ENCODE results near the gene CRYBG3.

The CRYBG3 gene

GRCh38 chr3:97839944-97840343 is 18.1 kb downstream of the CRYBG3 start:
- DNase-seq = no peak

DNA sequence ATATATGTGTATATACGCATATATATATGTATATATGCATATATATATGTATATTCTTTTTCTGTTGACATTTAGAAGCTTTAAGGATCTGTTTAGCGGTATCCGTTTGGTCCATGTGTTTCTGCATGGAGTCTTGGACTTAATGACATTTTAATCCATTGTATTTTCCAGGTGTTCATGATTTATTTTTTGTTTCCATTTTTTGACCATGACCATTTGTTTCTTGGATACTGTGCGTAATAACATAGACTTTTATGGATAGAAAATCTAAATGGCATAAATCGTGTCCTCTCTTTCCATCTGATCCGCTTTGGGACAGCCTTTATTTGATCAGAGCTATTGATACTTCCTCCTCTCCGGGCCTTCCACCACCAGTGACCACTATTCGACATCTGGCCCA is 19.5 kb downstream of the CRYBG3 start:
- DNase-seq = no peak

GRCh38 chr3:97841956-97842355 is 20.1 kb downstream of the CRYBG3 start:
- no peak for DNase-seq

DNA sequence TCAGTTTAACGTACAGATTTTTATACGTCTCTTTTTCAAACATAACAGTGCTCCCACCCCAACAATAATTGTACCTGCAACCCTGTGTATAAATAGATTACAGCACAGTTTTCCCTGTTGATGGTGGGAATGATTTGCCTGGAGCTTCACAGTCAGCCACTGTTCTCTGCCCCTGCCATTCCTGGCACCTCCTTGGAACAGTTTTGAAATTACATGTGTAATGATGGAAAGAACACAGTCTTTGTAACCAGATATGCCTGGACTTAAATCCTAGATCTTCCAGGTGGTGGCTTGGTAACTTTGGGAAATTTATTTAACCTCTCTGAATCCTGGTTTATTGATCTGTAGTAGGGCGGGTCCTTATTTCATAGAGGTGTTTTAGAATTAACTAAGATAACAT is 27.0 kb downstream of the CRYBG3 start:
- DNase-seq = no peak

- DNase-seq = no peak
Measured at GRCh38 chr3:97857401-97857800, 35.6 kb downstream of the CRYBG3 start.

GRCh38 chr3:97860364-97860763 is 38.6 kb downstream of the CRYBG3 start:
- DNase-seq = no peak

- DNase-seq = no peak
Measured at GRCh38 chr3:97862582-97862981, 40.8 kb downstream of the CRYBG3 start.

GRCh38 chr3:97863031-97863430 is 41.2 kb downstream of the CRYBG3 start:
- no peak for DNase-seq

DNA sequence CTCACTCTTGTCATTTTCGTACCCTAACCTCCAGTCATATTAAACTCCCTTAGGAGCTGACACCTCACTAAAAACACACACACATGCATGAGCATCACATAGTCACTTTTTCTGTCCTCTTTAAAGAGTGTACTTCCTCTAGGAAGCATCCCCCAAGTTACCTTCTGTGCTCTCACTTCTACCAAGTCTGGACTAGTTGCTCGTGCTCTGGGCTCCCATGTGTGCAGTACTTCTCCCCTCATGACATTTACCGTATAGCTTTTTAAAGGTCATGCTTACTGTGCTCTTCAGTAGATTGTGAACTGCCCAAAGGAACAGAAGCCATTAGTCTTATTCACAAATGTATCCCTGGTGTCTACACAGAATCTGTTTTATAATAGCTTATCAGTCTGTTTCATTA is 42.0 kb downstream of the CRYBG3 start:
- DNase-seq = no peak

- DNase-seq = no peak
Measured at GRCh38 chr3:97871186-97871585, 49.4 kb downstream of the CRYBG3 start.

DNA sequence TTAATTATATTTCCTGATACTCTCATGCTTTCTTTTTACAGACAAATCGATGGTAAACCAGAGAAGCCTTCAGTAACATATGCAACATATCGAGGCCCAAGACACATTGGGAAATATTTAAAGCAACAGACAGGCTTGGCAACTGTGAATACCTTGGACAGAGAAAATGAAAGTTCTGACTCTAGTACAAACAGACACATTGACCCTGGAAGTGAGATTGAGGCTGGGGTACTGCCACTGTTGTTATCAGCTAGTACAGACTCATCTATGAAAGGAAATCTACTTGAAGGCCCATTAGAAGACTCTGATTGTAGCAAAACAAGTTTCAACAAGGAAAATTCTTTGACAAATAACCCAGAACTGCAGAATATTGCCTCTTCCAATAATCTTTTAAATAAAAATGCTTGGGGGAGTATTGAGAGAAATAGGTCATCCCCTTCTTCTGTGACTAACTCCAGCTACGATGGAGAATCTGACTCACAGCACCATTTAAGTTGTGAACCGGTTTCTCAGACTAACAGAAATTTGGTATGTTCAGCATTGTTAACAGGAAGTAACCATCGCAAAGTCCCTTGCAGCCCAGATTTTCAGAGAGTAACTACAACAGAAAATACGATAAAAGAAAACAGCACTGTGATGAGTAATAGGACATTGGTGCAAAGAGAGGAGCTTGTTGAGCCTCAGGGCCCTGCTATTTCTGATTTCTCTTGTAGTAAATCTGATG is 50.2 kb downstream of the CRYBG3 start:
- DNase-seq = peak; percentile 37

DNA sequence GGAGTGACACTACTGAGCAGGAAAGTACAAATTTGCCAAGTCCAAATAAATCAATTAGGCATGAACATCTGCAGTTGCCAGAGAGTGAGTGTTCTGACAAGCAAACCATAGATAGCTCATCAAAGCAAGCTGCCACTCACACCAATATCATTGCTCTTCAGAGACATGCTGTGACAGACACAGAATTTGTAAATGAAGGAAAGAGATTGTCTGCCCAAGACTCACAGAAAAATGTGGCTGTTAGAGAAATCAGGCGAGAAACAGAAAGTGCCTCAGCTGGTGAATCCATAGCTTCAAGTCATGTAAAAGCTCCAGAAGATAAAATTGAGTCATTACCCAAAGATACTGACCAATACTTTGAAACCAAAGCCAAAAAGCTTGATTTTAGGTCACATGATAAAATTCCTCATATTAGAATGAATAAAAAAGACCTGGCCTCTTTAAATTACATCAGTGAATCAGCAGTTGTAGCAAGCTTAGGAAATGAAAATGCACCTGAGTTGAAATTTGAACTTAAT is 50.8 kb downstream of the CRYBG3 start:
- DNase-seq = no peak

- DNase-seq = no peak
Measured at GRCh38 chr3:97880267-97880666, 58.5 kb downstream of the CRYBG3 start.

- DNase-seq = peak; percentile 34
Measured at GRCh38 chr3:97882975-97883598, 61.3 kb downstream of the CRYBG3 start.

GRCh38 chr3:97883736-97884135 is 61.9 kb downstream of the CRYBG3 start:
- no peak for DNase-seq

DNA sequence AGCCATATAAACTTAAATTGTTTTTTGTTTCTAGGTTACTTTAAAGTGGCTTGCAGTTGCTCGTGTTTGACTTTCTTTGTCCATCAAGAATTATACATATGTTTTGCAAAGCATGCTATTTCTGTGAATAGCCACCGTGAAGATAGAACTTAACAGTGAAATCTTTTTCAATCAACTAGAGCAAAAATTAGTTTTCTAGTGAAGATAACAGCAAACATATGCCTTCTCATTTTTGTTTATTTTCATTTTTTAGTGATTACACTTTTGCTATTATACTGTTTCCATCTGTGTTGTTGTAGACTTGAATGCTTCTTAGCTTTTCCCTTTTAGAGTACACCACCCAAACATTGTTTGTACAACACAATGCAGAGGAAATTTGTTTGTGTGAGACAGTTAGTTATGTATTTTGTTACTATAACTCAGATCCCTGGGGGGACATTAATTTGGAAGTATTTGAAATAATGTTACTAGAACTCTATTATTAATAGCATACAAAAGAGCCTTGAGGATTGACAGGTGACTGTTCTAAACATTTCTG is 62.8 kb downstream of the CRYBG3 start:
- DNase-seq = no peak

DNA sequence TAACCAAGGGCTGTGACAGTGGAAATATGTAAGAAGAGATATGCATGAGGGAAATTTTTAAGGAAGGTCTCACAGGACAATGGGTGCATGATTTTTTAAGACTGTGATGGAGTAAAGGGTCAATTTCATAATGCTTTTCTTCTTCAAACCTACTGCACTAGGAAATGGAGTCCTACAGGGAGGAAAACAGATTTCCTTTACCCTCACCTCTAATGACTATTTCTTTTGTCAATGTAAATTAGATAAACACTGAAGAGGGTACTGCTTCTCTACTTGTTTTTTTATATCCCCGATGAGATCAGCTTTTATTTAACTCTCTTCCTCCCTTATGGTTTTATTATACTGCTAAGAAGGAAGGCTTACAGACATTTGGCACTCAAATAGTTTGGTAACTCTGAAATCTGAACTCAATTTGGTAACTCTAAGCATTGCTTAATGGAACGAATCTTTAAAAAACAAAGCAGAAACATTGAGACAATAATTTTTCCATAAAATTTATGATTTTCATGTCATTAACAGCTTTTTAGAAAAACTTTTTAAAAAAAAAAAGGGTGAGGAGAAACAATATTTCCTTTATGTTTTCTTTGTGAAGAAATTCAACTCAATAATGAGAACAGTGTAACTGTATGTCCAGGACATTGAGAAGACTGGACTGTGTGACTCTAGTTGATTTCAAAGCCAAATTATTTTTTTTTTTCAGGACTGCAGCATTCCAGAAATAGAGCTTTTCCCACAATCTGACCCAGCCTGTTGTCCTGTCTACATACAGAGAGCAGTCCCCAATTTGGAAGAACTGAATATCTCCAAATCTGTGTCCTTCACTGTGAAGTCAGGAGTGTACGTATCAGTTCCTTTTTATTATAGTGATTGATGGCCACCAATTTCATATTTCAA is 64.4 kb downstream of the CRYBG3 start:
- DNase-seq = no peak

DNA sequence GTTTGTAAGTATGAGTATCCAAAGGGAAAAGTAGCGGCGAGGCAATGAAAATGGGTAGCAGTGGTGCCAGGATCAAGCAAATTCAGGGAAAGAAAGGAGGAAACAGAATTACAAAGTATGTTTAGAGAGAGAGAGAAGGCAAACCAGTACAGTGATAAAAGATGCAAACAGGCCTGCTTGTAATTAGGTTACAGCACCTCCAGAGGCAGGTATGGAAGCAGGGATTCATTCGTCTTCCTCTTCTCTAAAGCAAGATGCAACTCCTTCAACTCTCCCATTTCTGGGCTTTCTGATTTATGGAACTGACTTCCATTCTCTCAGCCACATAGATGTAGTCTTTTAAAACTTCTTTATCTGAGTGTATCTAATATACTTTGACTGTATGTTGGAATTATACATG is 68.0 kb downstream of the CRYBG3 start:
- no peak for DNase-seq

DNA sequence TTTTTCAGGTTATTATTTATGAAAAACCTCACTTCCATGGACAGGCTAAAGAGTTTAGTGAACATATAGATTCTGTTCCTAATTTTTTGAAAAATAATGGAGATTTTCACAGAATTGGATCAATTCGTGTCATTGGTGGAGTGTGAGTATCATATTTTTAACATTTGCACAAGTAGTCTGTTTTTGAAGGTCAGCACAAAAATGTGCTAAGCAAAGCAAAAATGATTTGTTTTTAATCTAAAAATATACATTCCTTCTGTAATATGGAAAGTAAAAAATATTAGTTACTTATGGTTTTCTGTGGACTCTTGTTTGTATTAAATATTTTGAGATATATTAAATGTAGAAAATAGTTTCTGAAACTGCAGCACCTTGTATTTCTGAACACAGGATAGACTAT is 71.0 kb downstream of the CRYBG3 start:
- DNase-seq = no peak

DNA sequence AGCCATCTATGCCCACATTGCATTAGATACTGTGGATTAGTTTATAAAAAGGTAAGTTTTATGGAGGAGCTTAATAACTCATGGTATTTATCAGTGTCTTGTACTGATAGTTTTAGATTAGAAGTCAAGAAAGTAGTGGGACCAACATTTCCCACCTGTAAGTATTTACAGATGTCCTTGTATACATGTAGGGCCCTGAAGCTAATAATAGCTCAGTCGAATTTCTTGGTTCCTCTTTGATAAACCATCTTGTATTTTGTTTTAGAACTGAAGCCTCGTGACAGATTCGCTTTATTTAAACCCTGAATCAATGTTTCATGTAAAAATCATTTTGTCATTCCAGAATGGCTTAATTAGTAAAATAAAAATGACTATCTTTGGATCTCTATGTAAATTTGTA is 73.4 kb downstream of the CRYBG3 start:
- no peak for DNase-seq

GRCh38 chr3:97896129-97896528 is 74.3 kb downstream of the CRYBG3 start:
- DNase-seq = no peak

GRCh38 chr3:97896547-97896946 is 74.7 kb downstream of the CRYBG3 start:
- no peak for DNase-seq

GRCh38 chr3:97899331-97899730 is 77.5 kb downstream of the CRYBG3 start:
- no peak for DNase-seq

All from CD4-positive, alpha-beta T cell treated with Interleukin-6 for 4 hours (primary cell).